H9 (cell line): Measurements from ENCODE around the gene SYNGR2. TPM values are rescaled to one million over a fixed set of nuclear protein-coding genes. Genes with fewer than 3 reads are reported as not detected.

Experiments used
- DNase-seq: peaks from one replicate; pipeline ENCODE4 v3.0.0-alpha.2; 2017
- H2AFZ ChIP-seq: one replicate; pipeline ENCODE4 v1.6.1; 2013; ENCODE audit warnings: mild to moderate bottlenecking, low read length, control low read depth, moderate library complexity
- H2AK5ac ChIP-seq: 2 replicates; pipeline ENCODE4 v1.6.1; 2013; ENCODE audit warnings: low read length, control low read depth, mixed read lengths; ENCODE audit not compliant: insufficient read length
- H2BK120ac ChIP-seq: one replicate; pipeline ENCODE4 v1.6.1; 2013; ENCODE audit warnings: low read depth, mild to moderate bottlenecking, low read length, control low read depth, inconsistent platforms; ENCODE audit not compliant: poor library complexity, severe bottlenecking
- H2BK12ac ChIP-seq: 2 replicates; pipeline ENCODE4 v1.6.1; 2013; ENCODE audit warnings: low read length, control low read depth, mixed read lengths, low read depth; ENCODE audit not compliant: insufficient read length
- H2BK15ac ChIP-seq: 2 replicates; pipeline ENCODE4 v1.6.1; 2013; ENCODE audit warnings: low read depth, low read length, control low read depth
- H2BK20ac ChIP-seq: one replicate; pipeline ENCODE4 v1.6.1; 2013; ENCODE audit warnings: low read depth, mild to moderate bottlenecking, low read length, control low read depth, inconsistent platforms; ENCODE audit not compliant: poor library complexity, severe bottlenecking
- H2BK5ac ChIP-seq: 2 replicates; pipeline ENCODE4 v1.6.1; 2013; ENCODE audit warnings: low read length, control low read depth, mixed read lengths; ENCODE audit not compliant: insufficient read length
- H3K14ac ChIP-seq: 2 replicates; pipeline ENCODE4 v1.6.1; 2013; ENCODE audit warnings: low read length, control low read depth; ENCODE audit not compliant: insufficient read depth
- H3K18ac ChIP-seq: 2 replicates; pipeline ENCODE4 v1.6.1; 2013; ENCODE audit warnings: low read depth, mild to moderate bottlenecking, mixed read lengths, low read length, control low read depth; ENCODE audit not compliant: insufficient read length
- H3K23ac ChIP-seq: 2 replicates; pipeline ENCODE4 v1.6.1; 2013; ENCODE audit warnings: low read length, control low read depth, mixed read lengths, low read depth; ENCODE audit not compliant: insufficient read length
- H3K23me2 ChIP-seq: 2 replicates; pipeline ENCODE4 v1.6.1; 2013; ENCODE audit warnings: low read depth, mild to moderate bottlenecking, mixed read lengths, low read length, control low read depth; ENCODE audit not compliant: insufficient read length, poor library complexity, severe bottlenecking
- H3K27ac ChIP-seq: 2 replicates; pipeline ENCODE4 v1.5.1; 2013; ENCODE audit warnings: low read length, control low read depth, mixed read lengths, low read depth; ENCODE audit not compliant: insufficient read length
- H3K27me3 ChIP-seq: 2 replicates; pipeline ENCODE4 v1.6.1; 2013; ENCODE audit warnings: low read length, control low read depth, inconsistent platforms; ENCODE audit not compliant: insufficient read depth
- H3K4ac ChIP-seq: 2 replicates; pipeline ENCODE4 v1.6.1; 2013; ENCODE audit warnings: low read depth, mild to moderate bottlenecking, control low read depth, inconsistent platforms, low read length, moderate library complexity
- H3K4me1 ChIP-seq: 2 replicates; pipeline ENCODE4 v1.6.1; 2013; ENCODE audit warnings: low read length, control low read depth, inconsistent platforms; ENCODE audit not compliant: insufficient read depth
- H3K4me2 ChIP-seq: 2 replicates; pipeline ENCODE4 v1.6.1; 2013; ENCODE audit warnings: low read length, control low read depth, mixed read lengths; ENCODE audit not compliant: insufficient read length, insufficient read depth
- H3K56ac ChIP-seq: 2 replicates; pipeline ENCODE4 v1.6.1; 2013; ENCODE audit warnings: low read depth, mild to moderate bottlenecking, mixed read lengths, low read length, control low read depth; ENCODE audit not compliant: insufficient read length
- H3K79me1 ChIP-seq: 2 replicates; pipeline ENCODE4 v1.6.1; 2013; ENCODE audit warnings: low read depth, mild to moderate bottlenecking, moderate library complexity, low read length, control low read depth, inconsistent platforms; ENCODE audit not compliant: insufficient read depth, poor library complexity, severe bottlenecking
- H3K79me2 ChIP-seq: 2 replicates; pipeline ENCODE4 v1.6.1; 2013; ENCODE audit warnings: low read length, control low read depth, inconsistent platforms; ENCODE audit not compliant: insufficient read depth
- H3K9ac ChIP-seq: 2 replicates; pipeline ENCODE4 v1.6.1; 2013; ENCODE audit warnings: low read length, control low read depth, mixed read lengths; ENCODE audit not compliant: insufficient read length; ENCODE audit errors: extremely low read depth
- H3K9me3 ChIP-seq: one replicate; pipeline ENCODE4 v1.6.1; 2013; ENCODE audit warnings: low read depth, low read length, inconsistent platforms; ENCODE audit not compliant: control insufficient read depth
- H3T11ph ChIP-seq: one replicate; pipeline ENCODE4 v1.6.1; 2013; ENCODE audit warnings: mild to moderate bottlenecking, low read length, control low read depth, inconsistent platforms
- H4K20me1 ChIP-seq: one replicate; pipeline ENCODE4 v1.6.1; 2013; ENCODE audit not compliant: control insufficient read depth, insufficient read length, insufficient read depth
- H4K5ac ChIP-seq: 2 replicates; pipeline ENCODE4 v1.6.1; 2013; ENCODE audit warnings: low read depth, mild to moderate bottlenecking, mixed read lengths, low read length, control low read depth; ENCODE audit not compliant: insufficient read length
- H4K8ac ChIP-seq: replicated peaks from 2 replicates; pipeline ENCODE4 v1.6.1; 2013; ENCODE audit warnings: low read length, control low read depth, mixed read lengths, low read depth; ENCODE audit not compliant: insufficient read length
- H4K91ac ChIP-seq: 2 replicates; pipeline ENCODE4 v1.6.1; 2013; ENCODE audit warnings: low read depth, mild to moderate bottlenecking, moderate library complexity, mixed read lengths, low read length, control low read depth; ENCODE audit not compliant: insufficient read length
- H3K27ac Mint-ChIP-seq, 3 experiments: 2 replicates in 2 of 3; 3 replicates in 1 of 3; pipeline ENCODE4 v1.8.0; 2020 to 2021; ENCODE audit warnings: mixed read lengths in 3 of 3, mild to moderate bottlenecking in 1 of 3, moderate library complexity in 1 of 3
- H3K27me3 Mint-ChIP-seq: 2 replicates; pipeline ENCODE4 v1.8.0; 2021; ENCODE audit warnings: low read depth, mild to moderate bottlenecking, moderate library complexity, mixed read lengths
- H3K36me3 Mint-ChIP-seq, 3 experiments: 2 replicates in 2 of 3; 3 replicates in 1 of 3; pipeline ENCODE4 v1.8.0; 2020 to 2021; ENCODE audit warnings: low read depth in 3 of 3, mixed read lengths in 3 of 3; ENCODE audit not compliant: insufficient read depth in 1 of 3
- H3K4me1 Mint-ChIP-seq, 2 experiments: 2 replicates each; pipeline ENCODE4 v1.8.0; 2020; ENCODE audit warnings: mixed read lengths in 2 of 2
- H3K4me3 Mint-ChIP-seq, 2 experiments: 2 replicates in 1 of 2; 3 replicates in 1 of 2; pipeline ENCODE4 v1.8.0; 2020 to 2021; ENCODE audit warnings: mild to moderate bottlenecking in 2 of 2, mixed read lengths in 2 of 2, moderate library complexity in 1 of 2
- H3K9me3 Mint-ChIP-seq, 2 experiments: 2 replicates in 1 of 2; 3 replicates in 1 of 2; pipeline ENCODE4 v1.8.0; 2020; ENCODE audit warnings: mild to moderate bottlenecking in 2 of 2, mixed read lengths in 2 of 2, moderate library complexity in 1 of 2
- CTCF ChIP-seq: fragments of 200-600 bp; sonication (generic); conservative IDR thresholded peaks from 3 replicates; pipeline ENCODE4 v1.8.0; 2021; ENCODE audit warnings: antibody characterized with exemption, mild to moderate bottlenecking
- WGBS: extraction: QIAGEN DNeasy Blood & Tissue Kit; methylation state at CpG from one replicate; pipeline ENCODE4 v1.1.7; 2013; ENCODE audit warnings: missing lambda C conversion rate, low lambda C conversion rate, mixed read lengths; ENCODE audit not compliant: insufficient read length; ENCODE audit errors: extremely low coverage; 5-methylcytosine and 5-hydroxymethylcytosine counted together
- total RNA-seq: library from RNA; stranded (reverse); gene quantifications from 2 replicates; pipeline ENCODE4 v1.2.1, GENCODE V29; 2021

SYNGR2 gene
- total RNA-seq, 1 experiment from 2014 or later, result 41.0 TPM

- no peak overlapping the region for H3K27ac Mint-ChIP-seq
- no peaks in the 10 kb centered on the region for H3K9me3 ChIP-seq
- no peak overlapping the region for H3K9ac ChIP-seq
- peaks cover 9% of the 10 kb centered on the region; the same call in 1 of the 2 replicates for H3K4me1 ChIP-seq
- H3K79me1 ChIP-seq, result no peaks in the 10 kb centered on the region
- peaks cover 9% of the 10 kb centered on the region for H3K23me2 ChIP-seq
- H3K4me2 ChIP-seq, result no peak overlapping the region
- H3K27me3 Mint-ChIP-seq, result peaks cover 23% of the 10 kb centered on the region
- H4K20me1 ChIP-seq, result no peaks in the 10 kb centered on the region
- H3K9me3 Mint-ChIP-seq, result no peaks in the 10 kb centered on the region; a peak in 2 of 5 replicates
- no peak overlapping the region for H3K14ac ChIP-seq
- WGBS, result no CpG with 5 or more reads among the region's 9 CpGs
- no peak overlapping the region for H2BK5ac ChIP-seq
- no peak for DNase-seq
- H2AK5ac ChIP-seq, result no peak overlapping the region
- peak overlapping the region; percentile 24 to 29; a peak in 2 of 5 replicates for H3K4me3 Mint-ChIP-seq
- H2BK120ac ChIP-seq, result no peak overlapping the region
- no peaks in the 10 kb centered on the region; a peak in 1 of 7 replicates for H3K36me3 Mint-ChIP-seq
- H4K91ac ChIP-seq, result no peak overlapping the region
- TF ChIP-seq CTCF, result no peak
- no peak overlapping the region for H2BK12ac ChIP-seq
- no peak overlapping the region for H2AFZ ChIP-seq
- no peak overlapping the region for H3K4ac ChIP-seq
- peaks cover 22 to 24% of the 10 kb centered on the region in 2 experiments for H3K4me1 Mint-ChIP-seq
- no peak overlapping the region for H3K18ac ChIP-seq
- no peak overlapping the region for H3T11ph ChIP-seq
- H2BK20ac ChIP-seq, result no peak overlapping the region
- no peaks in the 10 kb centered on the region; the same call in 1 of the 2 replicates for H3K27me3 ChIP-seq
- H3K27ac ChIP-seq, result no peak overlapping the region
- H4K5ac ChIP-seq, result no peak overlapping the region
- no peak overlapping the region for H2BK15ac ChIP-seq
- no peak overlapping the region for H3K23ac ChIP-seq
- H3K79me2 ChIP-seq, result no peaks in the 10 kb centered on the region
- H3K56ac ChIP-seq, result no peak overlapping the region
- no peak overlapping the region for H4K8ac ChIP-seq
Measured at GRCh38 chr17:78132767-78133178, 35.6 kb upstream of the SYNGR2 start.
